A549 (cell line): Measurements from ENCODE around the gene APRT. TPM values are rescaled to one million over a fixed set of nuclear protein-coding genes. Genes with fewer than 3 reads are reported as not detected.

Source experiments
- ATAC-seq, 2 experiments: fragments of 200-7000 bp in 1 of 2; fragments of >200 bp in 1 of 2; cut with Nextera tagmentation in 1 of 2; cut with Tn5 transposase in 1 of 2; 3 replicates each; pipeline versions ENCODE4 v1.8.0 to v1.9.1; 2018 to 2020; ENCODE audit warnings: mild to moderate bottlenecking in 1 of 2, moderate library complexity in 1 of 2
- CTCF ChIA-PET: fragments of 300-600 bp; sonication (Branson Sonifier 250); formaldehyde crosslinking; extraction: SDS; loops from one replicate; lab custom pipeline; 2021; ENCODE audit warnings: antibody characterized with exemption, inconsistent platforms; lab: Yijun Ruan, JAX
- POLR2A ChIA-PET: fragments of 350-600 bp; formaldehyde crosslinking; extraction: SDS; loops from one replicate; lab custom pipeline; 2021; ENCODE audit warnings: antibody characterized with exemption, inconsistent platforms; lab: Yijun Ruan, JAX
- DNase-seq, 2 experiments: peaks; one replicate each; pipeline versions ENCODE4 v3.0.0 to v3.0.0-alpha.2; 2011 to 2016; ENCODE audit warnings: low read depth in 1 of 2, low spot score in 1 of 2
- FAIRE-seq: peaks from 2 replicates; lab custom pipeline; 2011; peaks lifted over from hg19 to GRCh38; lab: Jason Lieb, UNC
- H3K27ac ChIP-seq, 2 experiments: fragments of >200 bp; sonication (Bioruptor Twin); formaldehyde crosslinking; 3 replicates each; pipeline ENCODE4 v1.5.1; 2016 to 2017
- H3K4me1 ChIP-seq: fragments of >200 bp; sonication (Bioruptor Twin); formaldehyde crosslinking; 3 replicates; pipeline ENCODE4 v1.6.1; 2016
- H3K4me2 ChIP-seq: fragments of >200 bp; sonication (Bioruptor Twin); formaldehyde crosslinking; 3 replicates; pipeline ENCODE4 v1.6.1; 2016
- H3K4me3 ChIP-seq: fragments of >200 bp; sonication (Bioruptor Twin); formaldehyde crosslinking; 3 replicates; pipeline ENCODE4 v1.5.1; 2016
- H3K9me3 ChIP-seq: fragments of >200 bp; sonication (Bioruptor Twin); formaldehyde crosslinking; 3 replicates; pipeline ENCODE4 v1.6.1; 2016
- CTCF ChIP-seq: fragments of >200 bp; sonication (Bioruptor Twin); formaldehyde crosslinking; IDR thresholded peaks from 3 replicates; pipeline ENCODE4 v1.5.1; 2016
- ELK1 ChIP-seq: fragments of 150-350 bp; IDR thresholded peaks from 2 replicates; pipeline ENCODE4 v1.6.1; 2014; ENCODE audit warnings: low read depth, mild to moderate bottlenecking, low read length
- ESRRA ChIP-seq: fragments of 150-350 bp; IDR thresholded peaks from 2 replicates; pipeline ENCODE4 v1.6.1; 2014; ENCODE audit warnings: mild to moderate bottlenecking, low read length, borderline replicate concordance
- FOSB ChIP-seq: fragments of 250-450 bp; sonication (Bioruptor Pico); IDR thresholded peaks from 2 replicates; pipeline ENCODE4 v1.5.0; 2020; ENCODE audit warnings: mild to moderate bottlenecking, moderate library complexity
- HDAC2 ChIP-seq: fragments of 200-600 bp; sonication (generic); IDR thresholded peaks from 2 replicates; pipeline ENCODE4 v1.6.1; 2016
- HMGXB4 ChIP-seq: fragments of 250-450 bp; sonication (Bioruptor Pico); IDR thresholded peaks from 2 replicates; pipeline ENCODE4 v1.5.0; 2021; ENCODE audit warnings: mild to moderate bottlenecking, moderate library complexity, borderline replicate concordance
- HOXB13 ChIP-seq: fragments of 250-450 bp; sonication (Bioruptor Pico); IDR thresholded peaks from 2 replicates; pipeline ENCODE4 v1.5.0; 2020; ENCODE audit warnings: low read depth, mild to moderate bottlenecking, moderate library complexity
- KDM5A ChIP-seq: fragments of 200-600 bp; sonication (generic); IDR thresholded peaks from 2 replicates; pipeline ENCODE4 v1.6.1; 2016; ENCODE audit warnings: antibody characterized with exemption, mild to moderate bottlenecking
- MAFK ChIP-seq: fragments of 450-650 bp; IDR thresholded peaks from 2 replicates; pipeline ENCODE4 v1.6.1; 2014; ENCODE audit not compliant: partially characterized antibody
- MAX ChIP-seq: IDR thresholded peaks from 2 replicates; pipeline ENCODE4 v1.6.1; 2012
- MAZ ChIP-seq: fragments of 150-350 bp; IDR thresholded peaks from 2 replicates; pipeline ENCODE4 v1.6.1; 2014; ENCODE audit warnings: antibody characterized with exemption, low read depth, low read length, borderline replicate concordance
- MYC ChIP-seq: IDR thresholded peaks from 2 replicates; pipeline ENCODE4 v1.6.1; 2012; ENCODE audit warnings: mild to moderate bottlenecking, inconsistent platforms, low read length, improper control_type of control experiment, borderline replicate concordance
- NPAS2 ChIP-seq: fragments of 250-450 bp; sonication (Bioruptor Pico); IDR thresholded peaks from 2 replicates; pipeline ENCODE4 v1.8.0; 2022; ENCODE audit warnings: mild to moderate bottlenecking, moderate library complexity, borderline replicate concordance
- PBX3 ChIP-seq: IDR thresholded peaks from 2 replicates; pipeline ENCODE4 v1.6.1; 2012
- PHF8 ChIP-seq: fragments of 200-600 bp; sonication (generic); IDR thresholded peaks from 2 replicates; pipeline ENCODE4 v1.6.1; 2016; ENCODE audit warnings: low read depth, mild to moderate bottlenecking, antibody characterized with exemption, moderate library complexity, borderline replicate concordance
- POLR2A ChIP-seq: IDR thresholded peaks from 2 replicates; pipeline ENCODE4 v1.6.1; 2012; ENCODE audit warnings: mild to moderate bottlenecking, low read length
- RNF2 ChIP-seq: fragments of 200-600 bp; sonication (generic); IDR thresholded peaks from 2 replicates; pipeline ENCODE4 v1.6.1; 2016; ENCODE audit warnings: low read depth, mild to moderate bottlenecking, antibody characterized with exemption, moderate library complexity, borderline replicate concordance
- ZFP36 ChIP-seq: fragments of 450-650 bp; IDR thresholded peaks from 2 replicates; pipeline ENCODE4 v1.6.1; 2014; ENCODE audit warnings: borderline replicate concordance; ENCODE audit not compliant: partially characterized antibody
- ZSCAN20 ChIP-seq: fragments of 250-450 bp; sonication (Bioruptor Pico); IDR thresholded peaks from 2 replicates; pipeline ENCODE4 v1.8.0; 2022; ENCODE audit warnings: mild to moderate bottlenecking, moderate library complexity
- WGBS: methylation state at CpG from one replicate; pipeline ENCODE4 v1.1.6; 2017; ENCODE audit errors: missing lambda C conversion rate; 5-methylcytosine and 5-hydroxymethylcytosine counted together
- polyA plus RNA-seq, 4 experiments: library from polyadenylated mRNA; depleted of rRNA in 3 of 4; stranded (reverse); fragments of >200 nt; fragmentation: RNase III in 1 of 4; extraction: RNeasy Plus Mini Kit Qiagen cat#74134 plus additional on column Dnase treatment in 1 of 4; gene quantifications; 2 replicates in 3 of 4; 3 replicates in 1 of 4; pipeline ENCODE4 v1.2.3, GENCODE V29; 2011 to 2017

The APRT gene
- polyA plus RNA-seq, 2 of the 4 experiments (the other 2 are of a cell fraction): 115 to 258 TPM

GRCh38 chr16:88815227-88815626 lies 3.5 kb upstream of the APRT start:
- DNase-seq (no peak), ATAC-seq (no peak), FAIRE-seq (no peak)
- 89% methylated on average over 10 of the region's 10 CpGs for WGBS
- ChIA-PET CTCF (interaction anchor here (0.5 to 5.9 kb wide), 13 partner anchors 11 to 352 kb away, joined by 3 to 39 read pairs (median 3); partner anchors contain the start of genes GALNS and TRAPPC2L), POLR2A (no interaction called here)
- H3K9me3 ChIP-seq: no peaks in the 10 kb centered on the region
- no peak overlapping the region for H3K4me2 ChIP-seq
- H3K4me1 ChIP-seq: peaks cover 10% of the 10 kb centered on the region
- no peak overlapping the region for H3K27ac ChIP-seq
- TF ChIP-seq RNF2 (no peak), HDAC2 (no peak)
- no peak overlapping the region for H3K4me3 ChIP-seq

GRCh38 chr16:88814144-88814502 lies 2.4 kb upstream of the APRT start:
- WGBS: 89% methylated on average over 13 of the region's 13 CpGs
- H3K4me1 ChIP-seq: peaks cover 21% of the 10 kb centered on the region
- H3K4me2 ChIP-seq: no peak overlapping the region
- FAIRE-seq (no peak), DNase-seq (no peak), ATAC-seq (no peak)
- H3K9me3 ChIP-seq: no peaks in the 10 kb centered on the region
- ChIA-PET CTCF (interaction anchor here (0.6 to 3.8 kb wide), 5 partner anchors 43 to 353 kb away, joined by 3 to 28 read pairs (median 3); partner anchors contain the start of genes GALNS and TRAPPC2L), POLR2A (interaction anchor here (4.8 kb wide), 1 partner anchor 43 kb away, joined by 33 read pairs; the partner anchor contains the start of genes GALNS and TRAPPC2L)
- H3K27ac ChIP-seq: no peak overlapping the region
- no peak for TF ChIP-seq RNF2
- TF ChIP-seq NPAS2 (CRISPR knock-in tag): no peak
- no peak for TF ChIP-seq HMGXB4 (CRISPR knock-in tag)
- TF ChIP-seq ZSCAN20: no peak
- TF ChIP-seq HOXB13 (CRISPR knock-in tag): no peak
- TF ChIP-seq ZFP36: no peak
- TF ChIP-seq POLR2A: no peak
- TF ChIP-seq KDM5A: no peak
- TF ChIP-seq FOSB (CRISPR knock-in tag): no peak
- no peak for TF ChIP-seq MAX
- TF ChIP-seq PBX3: no peak; the same call in 1 of the 2 replicates
- TF ChIP-seq ELK1: no peak
- no peak for TF ChIP-seq CTCF
- no peak for TF ChIP-seq PHF8
- no peak for TF ChIP-seq MAFK
- TF ChIP-seq MAZ: no peak
- no peak for TF ChIP-seq MYC
- no peak for TF ChIP-seq ESRRA
- H3K4me3 ChIP-seq: no peak overlapping the region
